ENCODE measurements around the gene YPEL3.

Gene YPEL3

DNA sequence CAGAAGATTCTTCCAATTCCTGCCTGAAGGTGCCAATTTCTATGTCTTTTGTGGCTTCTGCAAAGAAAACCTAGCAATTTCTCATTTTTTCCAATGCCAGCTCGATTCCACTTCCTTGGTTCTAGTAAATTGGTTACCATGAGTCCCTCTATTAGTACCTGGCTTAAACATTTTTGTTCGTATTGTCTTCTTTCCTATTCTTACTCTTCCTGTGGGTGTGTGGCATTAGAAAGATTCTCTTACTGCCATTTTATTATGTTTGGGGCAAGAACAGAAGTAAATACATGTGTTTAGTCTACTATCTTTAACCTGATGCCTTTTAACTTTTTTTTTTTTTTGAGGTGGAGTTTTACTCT lies 47.3 kb upstream of the YPEL3 start:
- no peaks in the 10 kb centered on the region for H3K36me3 ChIP-seq (ENCODE audit: control insufficient read depth in 1 of 2, insufficient read depth in 2 of 2, low read depth in 1 of 2, low read length in 2 of 2)
- H4K8ac ChIP-seq (ENCODE audit: low read length) = no peak overlapping the region
- no peak overlapping the region for H3K23ac ChIP-seq (ENCODE audit: low read length in 2 of 2)
- H4K91ac ChIP-seq (ENCODE audit: low read length) = no peak overlapping the region
- H3K9ac ChIP-seq (ENCODE audit: low read length) = no peak overlapping the region
- H3K27ac ChIP-seq (ENCODE audit: low read length, poor library complexity, severe bottlenecking) = no peak overlapping the region
- H2BK5ac ChIP-seq (ENCODE audit: low read depth, low read length, poor library complexity, severe bottlenecking) = no peak overlapping the region
- H3K4ac ChIP-seq (ENCODE audit: low read depth in 1 of 2, low read length in 2 of 2) = no peak overlapping the region
- no peaks in the 10 kb centered on the region for H3K4me1 ChIP-seq (ENCODE audit: control insufficient read depth, insufficient read depth, low read depth, low read length)
- no peaks in the 10 kb centered on the region for H3K79me1 ChIP-seq (replicated peaks; ENCODE audit: low read length, poor library complexity, severe bottlenecking)
- H2AK5ac ChIP-seq (ENCODE audit: low read length, severe bottlenecking) = no peak overlapping the region
- H3K18ac ChIP-seq (ENCODE audit: low read depth in 1 of 2, low read length in 2 of 2) = no peak overlapping the region
- H3K27me3 ChIP-seq (ENCODE audit: control insufficient read depth in 1 of 2, insufficient read depth in 1 of 2, low read length in 2 of 2) = peaks cover 0 to 6% of the 10 kb centered on the region in 2 experiments
- no peak overlapping the region for H3K4me3 ChIP-seq (ENCODE audit: insufficient read depth in 1 of 2, low read depth in 1 of 2, low read length in 2 of 2)
- no peak overlapping the region for H3K4me2 ChIP-seq (ENCODE audit: low read length, poor library complexity, severe bottlenecking)
- no peaks in the 10 kb centered on the region for H3K9me3 ChIP-seq (ENCODE audit: control insufficient read depth, low read length)
- no peak overlapping the region for H2BK120ac ChIP-seq (ENCODE audit: low read depth, low read length)
- H3K14ac ChIP-seq (ENCODE audit: low read length in 2 of 2) = no peak overlapping the region
- no peak for DNase-seq
- H2BK12ac ChIP-seq (ENCODE audit: low read length in 2 of 2) = no peak overlapping the region
- no peak overlapping the region for H2BK15ac ChIP-seq (ENCODE audit: low read depth, poor library complexity, severe bottlenecking)
- WGBS = 50% methylated on average over 1 of the region's 2 CpGs
- H2AFZ ChIP-seq (ENCODE audit: low read depth, low read length) = no peak overlapping the region

DNA sequence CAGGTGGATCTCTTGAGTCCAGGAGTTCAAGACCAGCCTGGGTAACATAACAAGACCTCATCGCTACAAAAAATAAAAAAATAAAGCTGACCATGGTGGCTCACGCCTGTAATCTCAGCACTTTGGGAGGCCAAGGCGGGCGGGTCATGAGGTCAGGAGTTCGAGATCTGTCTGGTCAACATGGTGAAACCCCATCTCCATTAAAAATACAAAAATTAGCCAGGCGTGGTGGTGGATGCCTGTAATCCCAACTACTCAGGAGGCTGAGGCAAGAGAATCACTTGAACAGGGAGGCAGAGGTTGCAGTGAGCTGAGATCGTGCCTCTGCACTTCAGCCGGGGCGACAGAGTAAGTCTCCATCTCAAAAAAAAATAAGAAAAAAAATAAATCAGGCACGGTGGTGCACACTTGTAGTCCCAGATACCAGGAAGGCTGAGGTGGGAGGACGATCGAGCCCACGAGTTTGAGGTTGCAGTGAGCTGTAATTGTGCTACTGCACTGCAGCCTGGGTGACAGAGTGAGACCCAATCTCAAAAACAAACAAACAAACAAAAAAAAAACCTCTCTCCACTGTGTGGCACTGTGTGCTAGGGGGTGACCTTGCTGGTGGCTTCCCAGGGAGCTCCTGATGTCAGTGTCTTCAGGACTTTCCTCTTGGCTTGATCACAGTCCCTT lies 46.8 kb upstream of the YPEL3 start:
- Histone ChIP-seq H2AK5ac (ENCODE audit: low read length, severe bottlenecking) (no peak overlapping the region), H4K8ac (ENCODE audit: low read length) (no peak overlapping the region), H2BK120ac (ENCODE audit: low read depth, low read length) (no peak overlapping the region), H4K91ac (ENCODE audit: low read length) (no peak overlapping the region), H3K4me1 (ENCODE audit: control insufficient read depth, insufficient read depth, low read depth, low read length) (no peaks in the 10 kb centered on the region), H3K4me3 (ENCODE audit: insufficient read depth in 1 of 2, low read depth in 1 of 2, low read length in 2 of 2) (no peak overlapping the region), H3K79me1 (replicated peaks; ENCODE audit: low read length, poor library complexity, severe bottlenecking) (no peaks in the 10 kb centered on the region), H3K36me3 (ENCODE audit: control insufficient read depth in 1 of 2, insufficient read depth in 2 of 2, low read depth in 1 of 2, low read length in 2 of 2) (no peaks in the 10 kb centered on the region), H2BK5ac (ENCODE audit: low read depth, low read length, poor library complexity, severe bottlenecking) (no peak overlapping the region), H3K14ac (ENCODE audit: low read length in 2 of 2) (no peak overlapping the region), H3K9me3 (ENCODE audit: control insufficient read depth, low read length) (no peaks in the 10 kb centered on the region), H3K18ac (ENCODE audit: low read depth in 1 of 2, low read length in 2 of 2) (no peak overlapping the region), H3K9ac (ENCODE audit: low read length) (no peak overlapping the region), H2BK15ac (ENCODE audit: low read depth, poor library complexity, severe bottlenecking) (no peak overlapping the region), H2AFZ (ENCODE audit: low read depth, low read length) (no peak overlapping the region), H3K4ac (ENCODE audit: low read depth in 1 of 2, low read length in 2 of 2) (no peak overlapping the region), H2BK12ac (ENCODE audit: low read length in 2 of 2) (no peak overlapping the region), H3K4me2 (ENCODE audit: low read length, poor library complexity, severe bottlenecking) (no peak overlapping the region), H3K27ac (ENCODE audit: low read length, poor library complexity, severe bottlenecking) (no peak overlapping the region), H3K23ac (ENCODE audit: low read length in 2 of 2) (no peak overlapping the region), H3K27me3 (ENCODE audit: control insufficient read depth in 1 of 2, insufficient read depth in 1 of 2, low read length in 2 of 2) (peaks cover 0 to 6% of the 10 kb centered on the region in 2 experiments)
- no peak for DNase-seq
- WGBS = 86% methylated on average over 9 of the region's 13 CpGs

DNA sequence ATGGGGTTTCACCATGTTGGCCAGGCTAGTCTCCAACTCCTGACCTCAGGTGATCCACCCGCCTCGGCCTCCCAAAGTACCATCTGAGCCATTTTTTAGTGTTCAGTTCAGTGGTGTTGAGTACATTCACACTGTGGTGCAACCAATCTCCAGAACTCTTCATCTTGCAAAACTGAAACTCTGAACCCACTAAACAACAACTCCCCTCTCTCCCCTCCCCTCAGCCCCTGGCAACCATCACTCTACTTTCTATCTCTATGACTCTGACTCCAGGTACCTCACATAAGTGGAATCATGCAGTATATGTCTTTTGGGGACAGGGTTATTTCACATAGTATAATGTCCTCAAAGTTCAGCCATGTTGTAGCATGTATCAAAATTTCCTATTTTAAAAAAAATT lies 45.7 kb upstream of the YPEL3 start:
- Histone ChIP-seq H3K4me3 (ENCODE audit: insufficient read depth in 1 of 2, low read depth in 1 of 2, low read length in 2 of 2) (no peak overlapping the region), H3K18ac (ENCODE audit: low read depth in 1 of 2, low read length in 2 of 2) (no peak overlapping the region), H2BK120ac (ENCODE audit: low read depth, low read length) (no peak overlapping the region), H3K4me2 (ENCODE audit: low read length, poor library complexity, severe bottlenecking) (no peak overlapping the region), H2BK12ac (ENCODE audit: low read length in 2 of 2) (no peak overlapping the region), H3K4me1 (ENCODE audit: control insufficient read depth, insufficient read depth, low read depth, low read length) (no peaks in the 10 kb centered on the region), H3K9me3 (ENCODE audit: control insufficient read depth, low read length) (no peaks in the 10 kb centered on the region), H3K9ac (ENCODE audit: low read length) (no peak overlapping the region), H2BK15ac (ENCODE audit: low read depth, poor library complexity, severe bottlenecking) (no peak overlapping the region), H4K8ac (ENCODE audit: low read length) (no peak overlapping the region), H4K91ac (ENCODE audit: low read length) (no peak overlapping the region), H3K14ac (ENCODE audit: low read length in 2 of 2) (no peak overlapping the region), H3K4ac (ENCODE audit: low read depth in 1 of 2, low read length in 2 of 2) (no peak overlapping the region), H2BK5ac (ENCODE audit: low read depth, low read length, poor library complexity, severe bottlenecking) (no peak overlapping the region), H2AFZ (ENCODE audit: low read depth, low read length) (no peak overlapping the region), H3K36me3 (ENCODE audit: control insufficient read depth in 1 of 2, insufficient read depth in 2 of 2, low read depth in 1 of 2, low read length in 2 of 2) (no peaks in the 10 kb centered on the region), H3K23ac (ENCODE audit: low read length in 2 of 2) (no peak overlapping the region), H3K27me3 (ENCODE audit: control insufficient read depth in 1 of 2, insufficient read depth in 1 of 2, low read length in 2 of 2) (peaks cover 0 to 6% of the 10 kb centered on the region in 2 experiments), H2AK5ac (ENCODE audit: low read length, severe bottlenecking) (no peak overlapping the region), H3K27ac (ENCODE audit: low read length, poor library complexity, severe bottlenecking) (no peak overlapping the region), H3K79me1 (replicated peaks; ENCODE audit: low read length, poor library complexity, severe bottlenecking) (no peaks in the 10 kb centered on the region)
- no peak for DNase-seq
- WGBS = 100% methylated on average over 2 of the region's 2 CpGs

DNA sequence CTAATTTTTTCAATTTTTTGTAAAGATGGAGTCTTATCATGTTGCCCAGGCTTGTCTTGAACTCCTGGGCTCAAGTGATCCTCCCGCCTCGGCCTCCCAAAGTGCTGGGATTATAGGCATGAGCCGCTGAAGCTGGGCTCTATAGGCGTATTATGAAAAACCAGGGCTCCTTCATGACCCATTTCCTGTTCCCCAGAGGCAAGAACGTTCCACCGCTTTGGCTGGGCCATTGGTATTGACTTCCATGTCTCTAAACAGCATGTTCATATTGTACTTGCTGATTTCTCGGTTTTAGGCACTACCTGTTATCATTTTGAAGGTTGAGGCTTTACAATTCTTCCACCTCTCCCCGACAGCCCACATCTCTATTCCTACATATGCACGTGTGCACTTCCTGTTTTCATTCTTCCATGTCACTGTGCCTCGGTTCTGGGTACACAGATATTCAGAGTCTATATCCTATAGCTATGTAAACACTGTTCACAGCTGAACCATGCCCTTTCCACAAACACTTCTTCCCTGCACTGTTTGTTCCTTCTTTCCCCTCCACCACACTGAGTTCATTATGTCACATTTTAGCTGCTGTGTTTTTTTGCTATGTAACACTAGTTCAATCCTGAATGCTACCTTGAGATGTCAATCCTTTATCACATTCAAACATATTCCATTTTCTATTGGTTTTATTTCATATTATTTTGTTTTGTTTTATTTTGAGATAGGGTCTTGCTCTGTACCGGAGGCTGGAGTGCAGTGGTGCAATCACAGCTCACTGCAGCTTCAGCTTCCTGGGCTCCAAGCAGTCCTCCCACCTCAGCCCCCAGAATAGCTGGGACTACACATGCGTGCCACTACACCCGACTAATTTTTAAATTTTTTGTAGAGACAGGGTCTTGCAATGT lies 43.8 kb upstream of the YPEL3 start:
- Histone ChIP-seq H3K27ac (ENCODE audit: low read length, poor library complexity, severe bottlenecking) (no peak overlapping the region), H3K4me3 (ENCODE audit: insufficient read depth in 1 of 2, low read depth in 1 of 2, low read length in 2 of 2) (no peak overlapping the region), H3K4me1 (ENCODE audit: control insufficient read depth, insufficient read depth, low read depth, low read length) (no peaks in the 10 kb centered on the region), H3K9ac (ENCODE audit: low read length) (no peak overlapping the region), H2BK5ac (ENCODE audit: low read depth, low read length, poor library complexity, severe bottlenecking) (no peak overlapping the region), H2AK5ac (ENCODE audit: low read length, severe bottlenecking) (no peak overlapping the region), H3K36me3 (ENCODE audit: control insufficient read depth in 1 of 2, insufficient read depth in 2 of 2, low read depth in 1 of 2, low read length in 2 of 2) (no peaks in the 10 kb centered on the region), H4K91ac (ENCODE audit: low read length) (no peak overlapping the region), H3K79me1 (replicated peaks; ENCODE audit: low read length, poor library complexity, severe bottlenecking) (no peaks in the 10 kb centered on the region), H3K9me3 (ENCODE audit: control insufficient read depth, low read length) (no peaks in the 10 kb centered on the region), H3K4ac (ENCODE audit: low read depth in 1 of 2, low read length in 2 of 2) (no peak overlapping the region), H2BK120ac (ENCODE audit: low read depth, low read length) (no peak overlapping the region), H2BK15ac (ENCODE audit: low read depth, poor library complexity, severe bottlenecking) (no peak overlapping the region), H3K14ac (ENCODE audit: low read length in 2 of 2) (no peak overlapping the region), H3K18ac (ENCODE audit: low read depth in 1 of 2, low read length in 2 of 2) (no peak overlapping the region), H2AFZ (ENCODE audit: low read depth, low read length) (no peak overlapping the region), H2BK12ac (ENCODE audit: low read length in 2 of 2) (no peak overlapping the region), H4K8ac (ENCODE audit: low read length) (no peak overlapping the region), H3K23ac (ENCODE audit: low read length in 2 of 2) (no peak overlapping the region), H3K27me3 (ENCODE audit: control insufficient read depth in 1 of 2, insufficient read depth in 1 of 2, low read length in 2 of 2) (peaks cover 0 to 6% of the 10 kb centered on the region in 2 experiments), H3K4me2 (ENCODE audit: low read length, poor library complexity, severe bottlenecking) (no peak overlapping the region)
- 87% methylated on average over 13 of the region's 13 CpGs for WGBS
- DNase-seq = no peak
